Calu3 (cell line): ENCODE measurements around the gene DDB1. TPM values are rescaled to one million over a fixed set of nuclear protein-coding genes. Genes with fewer than 3 reads are reported as not detected.

ENCODE experiments used
- BruUV-seq: library from RNA; stranded (reverse); fragments of 400-500 nt; replicated peaks from 2 replicates; lab custom pipeline; 2021; lab: Mats Ljungman, UMichigan
- CTCF ChIA-PET: fragments of 300-600 bp; sonication (Branson Sonifier 250); formaldehyde crosslinking; loops from one replicate; lab custom pipeline; 2022; ENCODE audit warnings: antibody characterized with exemption; lab: Charles Lee
- DNase-seq: peaks from one replicate; pipeline ENCODE4 v3.0.0; 2022
- H3K27ac Mint-ChIP-seq: one replicate; pipeline ENCODE4 v1.8.0; 2022; ENCODE audit warnings: mixed read lengths; ENCODE audit not compliant: unreplicated experiment
- H3K27me3 Mint-ChIP-seq: one replicate; pipeline ENCODE4 v1.8.0; 2022; ENCODE audit warnings: mixed read lengths; ENCODE audit not compliant: unreplicated experiment
- H3K36me3 Mint-ChIP-seq: one replicate; pipeline ENCODE4 v1.8.0; 2022; ENCODE audit warnings: mild to moderate bottlenecking, moderate library complexity, mixed read lengths; ENCODE audit not compliant: insufficient read depth, unreplicated experiment
- H3K4me1 Mint-ChIP-seq: one replicate; pipeline ENCODE4 v1.8.0; 2022; ENCODE audit warnings: mild to moderate bottlenecking, low read depth, mixed read lengths; ENCODE audit not compliant: unreplicated experiment
- H3K4me3 Mint-ChIP-seq: one replicate; pipeline ENCODE4 v1.8.0; 2022; ENCODE audit warnings: mild to moderate bottlenecking, low read depth, moderate library complexity, mixed read lengths; ENCODE audit not compliant: unreplicated experiment
- H3K9me3 Mint-ChIP-seq: one replicate; pipeline ENCODE4 v1.8.0; 2022; ENCODE audit warnings: low read depth, mixed read lengths; ENCODE audit not compliant: unreplicated experiment
- CTCF ChIP-seq: fragments of 200-600 bp; IDR thresholded peaks from one replicate; pipeline ENCODE4 v1.8.0; 2022; ENCODE audit warnings: antibody characterized with exemption; ENCODE audit not compliant: unreplicated experiment
- intact Hi-C: fragments of 100-400 bp; cut with micrococcal nuclease; formaldehyde crosslinking; loops from one replicate; pipeline ENCODE4 v1.10.0; 2022; ENCODE audit not compliant: unreplicated experiment
- total RNA-seq: library from RNA; stranded (reverse); gene quantifications from 2 replicates; pipeline ENCODE4 v1.2.3, GENCODE V29; 2022

DDB1 gene
- total RNA-seq, 1 experiment from 2014 or later = 193 TPM

DNA sequence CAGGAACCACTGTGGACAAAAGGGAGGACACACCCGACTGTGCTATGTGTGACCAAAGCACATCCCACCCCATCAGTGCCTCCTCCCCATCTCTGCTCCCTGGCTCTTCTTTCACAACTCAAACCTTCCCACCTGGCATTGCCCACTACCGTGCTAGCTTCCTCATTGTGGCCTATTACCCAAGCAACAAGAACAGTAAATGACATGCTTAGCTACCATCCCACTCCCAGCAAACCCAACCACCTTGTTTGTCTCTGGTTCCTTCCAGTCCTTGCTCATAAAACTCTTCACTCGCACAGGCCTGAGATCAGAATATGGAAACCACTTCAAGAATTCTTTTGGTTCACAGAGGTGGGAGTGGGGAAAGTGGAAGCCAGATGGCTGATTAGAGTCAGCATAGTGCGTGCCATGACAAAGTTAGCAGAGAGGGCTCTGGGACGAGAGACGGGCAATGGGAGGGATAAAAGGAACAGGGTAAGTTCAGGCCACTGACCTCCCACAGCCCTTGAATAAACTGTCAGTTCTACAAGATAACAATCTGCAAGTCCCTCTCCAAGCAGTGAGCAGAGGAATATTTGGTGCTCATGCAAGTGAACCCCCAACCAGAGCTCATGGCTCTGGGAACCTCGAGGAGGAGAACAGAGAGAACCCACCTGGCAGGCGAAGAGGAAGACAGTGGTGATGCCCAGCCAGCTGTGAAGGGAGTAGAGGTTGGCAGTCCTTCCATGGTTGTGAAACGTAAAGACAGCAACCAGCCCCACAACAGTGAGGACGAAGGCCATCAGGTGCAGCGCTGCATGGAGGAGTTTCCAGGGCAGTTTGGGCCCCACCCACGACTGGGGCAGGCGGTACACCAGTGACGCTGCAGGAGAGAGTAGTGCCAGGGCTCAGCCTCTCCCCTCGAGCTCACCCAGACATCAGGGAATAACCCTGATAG, 20.5 kb upstream of the DDB1 start:
- intact Hi-C loops = no loop called here
- CTCF ChIA-PET = interaction anchor here (1.0 to 1.3 kb wide), 2 partner anchors 9 kb away, joined by 3 read pairs; partner anchors contain the start of genes CYB561A3 and TMEM138
- no peaks in the 10 kb centered on the region for H3K9me3 Mint-ChIP-seq
- no peaks in the 10 kb centered on the region for H3K4me1 Mint-ChIP-seq
- no peaks in the 10 kb centered on the region for H3K27me3 Mint-ChIP-seq
- H3K4me3 Mint-ChIP-seq = no peak overlapping the region
- peaks cover 5% of the 10 kb centered on the region for H3K36me3 Mint-ChIP-seq
- no peak overlapping the region for H3K27ac Mint-ChIP-seq
- no peak for TF ChIP-seq CTCF
- no TSS peak for BruUV-seq
- DNase-seq = no peak

- H3K36me3 Mint-ChIP-seq = peaks cover 5% of the 10 kb centered on the region
- BruUV-seq = no TSS peak
- no peak overlapping the region for H3K4me3 Mint-ChIP-seq
- H3K27me3 Mint-ChIP-seq = no peaks in the 10 kb centered on the region
- CTCF ChIA-PET = interaction anchor here (1.3 kb wide), 1 partner anchor 10 kb away, joined by 3 read pairs; the partner anchor contains the start of genes CYB561A3 and TMEM138
- TF ChIP-seq CTCF = no peak
- H3K27ac Mint-ChIP-seq = no peak overlapping the region
- DNase-seq = no peak
- intact Hi-C loops = no loop called here
- H3K9me3 Mint-ChIP-seq = no peaks in the 10 kb centered on the region
- no peaks in the 10 kb centered on the region for H3K4me1 Mint-ChIP-seq
Observed at GRCh38 chr11:61352038-61352437, 19.1 kb upstream of the DDB1 start.

DNA sequence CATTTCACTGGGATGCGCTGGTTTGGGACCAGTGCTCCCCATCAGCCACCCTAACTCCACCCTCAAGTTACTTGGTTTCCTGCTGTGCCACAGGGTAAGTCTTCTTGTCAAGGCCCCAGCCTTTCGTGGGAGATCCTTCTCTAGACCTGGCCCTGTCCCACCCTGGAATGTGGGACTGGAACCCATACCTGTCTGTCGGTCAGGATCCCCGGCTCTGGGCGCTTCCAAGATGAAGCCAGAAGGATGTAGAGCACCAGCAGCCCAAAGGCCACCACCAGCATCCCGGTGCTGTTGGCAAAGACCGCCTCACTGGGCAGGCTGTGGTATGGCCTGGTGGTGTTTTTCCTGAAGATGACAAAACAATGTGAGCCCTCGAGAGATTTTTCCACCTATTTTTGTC, 17.9 kb upstream of the DDB1 start:
- Mint-ChIP-seq H3K36me3 (peaks cover 10% of the 10 kb centered on the region), H3K9me3 (no peaks in the 10 kb centered on the region), H3K27me3 (no peaks in the 10 kb centered on the region), H3K4me1 (no peaks in the 10 kb centered on the region), H3K4me3 (no peak overlapping the region), H3K27ac (no peak overlapping the region)
- BruUV-seq = no TSS peak
- intact Hi-C loops = no loop called here
- no peak for TF ChIP-seq CTCF
- no peak for DNase-seq
- CTCF ChIA-PET = no interaction called here

- DNase-seq = no peak
- TF ChIP-seq CTCF = no peak
- intact Hi-C loops = no loop called here
- Mint-ChIP-seq H3K4me3 (no peak overlapping the region), H3K9me3 (no peaks in the 10 kb centered on the region), H3K27me3 (no peaks in the 10 kb centered on the region), H3K4me1 (no peaks in the 10 kb centered on the region), H3K27ac (no peak overlapping the region), H3K36me3 (peaks cover 10% of the 10 kb centered on the region)
- CTCF ChIA-PET = interaction anchor here (0.6 kb wide), 1 partner anchor 191 kb away, joined by 5 read pairs; no protein-coding TSS in a partner anchor
- BruUV-seq = no TSS peak
Observed at GRCh38 chr11:61350336-61350735, 17.4 kb upstream of the DDB1 start.
